Brain pericyte (primary cell): ENCODE data around the gene SLC8A2.

Experiments used
- DNase-seq: peaks from one replicate; pipeline ENCODE4 v3.0.0-alpha.2; 2012; ENCODE audit warnings: low read depth, low spot score

The SLC8A2 gene

DNA sequence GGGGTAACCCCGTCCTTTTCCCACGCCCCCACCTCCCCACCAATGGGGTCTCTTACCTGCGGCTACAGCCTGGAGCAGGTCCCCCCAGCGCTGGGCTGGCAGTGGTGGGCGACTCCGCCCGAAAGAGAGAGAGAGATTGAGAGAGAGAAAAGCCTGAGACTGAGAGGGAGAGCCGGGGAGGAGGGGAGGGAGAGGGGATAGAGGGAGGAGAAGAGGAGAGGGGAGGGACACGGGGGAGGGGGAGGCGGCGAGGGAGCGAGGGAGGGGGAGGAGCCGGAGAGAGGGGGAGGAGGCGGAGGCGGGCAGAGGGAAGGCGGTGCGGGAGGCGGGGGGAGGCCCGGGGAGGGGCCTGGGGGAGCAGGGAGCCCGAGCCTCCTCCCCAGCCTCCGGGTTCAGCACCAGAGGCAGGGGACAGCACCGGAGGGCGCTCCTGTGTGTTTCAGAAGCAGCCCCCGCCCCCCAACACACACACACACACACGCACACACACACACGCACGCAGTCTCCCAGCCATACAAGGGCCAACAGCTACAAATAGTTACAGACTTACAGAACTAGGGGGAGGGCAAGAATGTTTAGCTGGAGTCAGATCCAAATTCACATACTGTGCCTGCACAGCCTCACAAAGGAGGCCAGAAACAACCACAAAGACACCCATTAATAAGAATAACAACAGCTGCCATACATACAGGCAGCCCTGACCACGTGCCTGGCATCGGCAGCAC lies at the start of gene SLC8A2:
Gene SLC8A2 (minus strand): TSS at position 161 of the 725 bp plus-strand sequence. CDS start 5,490 bp downstream, outside the sequence.
- peak; percentile 20 for DNase-seq

DNA sequence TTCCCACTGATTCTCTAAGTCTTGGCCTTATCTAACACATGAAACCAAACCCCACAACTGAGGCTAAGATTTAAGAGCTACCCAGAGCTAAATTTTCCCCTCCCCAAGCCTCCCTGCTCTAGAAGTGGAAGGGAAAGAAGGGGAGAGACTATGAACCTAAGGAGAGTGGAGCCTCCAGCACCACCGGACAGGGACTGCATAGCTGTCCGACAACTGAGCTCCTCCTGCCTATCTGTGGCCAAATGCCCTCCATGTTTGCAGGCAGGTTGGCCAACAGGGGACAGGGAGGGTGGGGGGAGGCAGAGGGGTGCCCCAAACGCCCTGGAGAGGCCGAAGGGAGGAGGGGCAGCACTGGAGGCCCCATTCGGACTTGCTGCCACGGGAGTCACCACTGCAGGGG lies 49.1 kb upstream of the SLC8A2 start:
- DNase-seq = no peak

GRCh38 chr19:47520343-47520806 lies 48.7 kb upstream of the SLC8A2 start:
- DNase-seq = no peak

DNA sequence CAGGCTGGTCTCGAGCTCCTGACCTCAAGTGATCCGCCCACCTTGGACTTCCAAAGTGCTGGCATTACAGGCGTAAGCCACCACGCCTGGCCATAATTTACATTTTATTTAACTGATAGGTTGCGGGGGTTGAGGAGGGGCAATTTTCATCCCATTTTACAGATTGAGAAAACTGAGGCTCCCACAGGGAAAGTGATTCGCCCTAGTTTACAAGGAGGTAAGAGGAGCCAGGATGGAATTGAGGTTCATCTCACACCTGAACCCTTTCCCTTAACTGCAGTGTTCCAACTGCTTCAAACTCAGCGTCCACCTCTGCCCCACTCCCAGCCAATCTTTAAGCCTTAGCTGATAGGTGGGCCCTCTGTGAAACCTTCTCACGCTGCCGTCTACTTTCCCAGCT lies 47.2 kb upstream of the SLC8A2 start:
- no peak for DNase-seq

- DNase-seq = no peak
Measured at GRCh38 chr19:47518139-47518538, 46.4 kb upstream of the SLC8A2 start.

GRCh38 chr19:47514869-47515588 lies 43.3 kb upstream of the SLC8A2 start, which contains the start of gene NAPA:
Gene NAPA, minus strand, starts transcription at chr19:47515063. Its CDS starts 123 bp downstream, at chr19:47514940.
- DNase-seq = peak; percentile 100

GRCh38 chr19:47514151-47514868 lies 42.6 kb upstream of the SLC8A2 start:
- DNase-seq = no peak

DNA sequence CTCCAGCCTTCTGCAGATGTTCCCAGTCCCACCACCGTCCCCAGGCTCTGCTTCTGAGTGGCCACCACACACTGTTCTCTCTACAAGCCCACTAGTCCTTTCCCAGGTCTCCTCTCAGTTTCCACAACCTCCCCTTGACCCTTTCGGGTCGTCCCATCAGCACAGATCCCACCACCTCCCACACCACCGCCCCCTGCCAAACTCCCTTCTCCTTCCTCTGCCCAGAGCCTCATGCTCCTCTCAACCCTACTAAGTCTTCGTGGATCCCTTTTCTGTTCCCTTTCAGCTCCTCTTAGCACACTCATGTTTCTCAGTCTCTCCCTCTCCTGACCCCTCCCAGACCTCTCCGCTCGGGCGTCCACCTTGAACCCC lies 41.2 kb upstream of the SLC8A2 start:
- no peak for DNase-seq

DNA sequence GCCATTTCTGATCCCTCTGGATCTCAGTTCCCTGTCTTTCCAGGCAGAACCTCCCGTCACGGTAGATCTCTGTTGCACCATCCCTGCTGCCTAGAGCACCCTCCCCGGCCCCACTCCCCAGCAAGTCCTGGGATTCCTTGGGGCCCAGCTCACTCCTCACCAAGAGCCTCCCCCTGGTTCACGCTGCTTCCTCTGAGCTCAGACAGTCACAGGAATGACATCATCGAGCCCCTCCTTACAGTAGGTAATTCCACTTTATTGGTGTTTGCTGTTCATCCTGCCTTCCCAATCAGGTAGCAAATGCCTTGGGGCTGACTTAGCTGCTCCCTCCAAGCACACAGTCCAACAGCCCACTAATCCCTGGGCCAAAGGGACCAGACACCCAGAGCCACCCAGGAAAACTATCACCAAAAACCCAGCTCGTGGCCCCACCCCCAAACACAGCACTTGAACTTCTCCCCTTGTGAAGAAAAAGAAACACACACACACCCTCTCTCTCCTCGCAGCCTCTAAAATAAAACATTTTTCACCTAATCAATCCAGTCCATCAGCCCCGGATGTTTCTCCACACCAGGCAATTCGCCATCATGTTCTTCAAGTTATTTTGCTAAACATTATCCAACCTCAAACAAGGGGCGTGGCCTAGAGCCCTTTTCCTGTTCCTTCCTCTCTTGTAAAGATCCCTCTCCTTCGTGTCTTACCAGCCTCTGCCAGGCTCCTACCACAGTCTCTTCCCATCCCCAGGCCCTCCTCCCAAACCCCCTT lies 40.7 kb upstream of the SLC8A2 start:
- DNase-seq = no peak

DNA sequence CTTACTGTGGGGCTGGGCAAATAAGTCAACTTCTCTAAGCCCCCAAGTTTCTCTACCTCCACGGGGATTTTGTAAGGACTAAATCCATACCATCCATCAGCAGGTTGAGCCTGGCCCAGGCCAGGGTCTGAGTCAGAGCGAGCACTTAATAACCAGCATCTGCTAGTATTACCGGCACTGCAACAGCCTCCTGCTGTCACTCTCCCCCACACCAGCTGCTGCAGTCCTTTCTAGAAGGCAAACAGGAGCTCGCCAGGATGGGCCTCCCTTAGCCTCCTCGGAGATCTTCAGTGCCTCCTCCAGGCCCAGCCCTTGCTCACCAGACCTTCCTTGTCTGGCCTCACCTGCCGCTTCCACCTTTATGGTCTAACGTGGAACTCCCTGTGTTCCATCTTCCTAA lies 40.0 kb upstream of the SLC8A2 start:
- no peak for DNase-seq

DNA sequence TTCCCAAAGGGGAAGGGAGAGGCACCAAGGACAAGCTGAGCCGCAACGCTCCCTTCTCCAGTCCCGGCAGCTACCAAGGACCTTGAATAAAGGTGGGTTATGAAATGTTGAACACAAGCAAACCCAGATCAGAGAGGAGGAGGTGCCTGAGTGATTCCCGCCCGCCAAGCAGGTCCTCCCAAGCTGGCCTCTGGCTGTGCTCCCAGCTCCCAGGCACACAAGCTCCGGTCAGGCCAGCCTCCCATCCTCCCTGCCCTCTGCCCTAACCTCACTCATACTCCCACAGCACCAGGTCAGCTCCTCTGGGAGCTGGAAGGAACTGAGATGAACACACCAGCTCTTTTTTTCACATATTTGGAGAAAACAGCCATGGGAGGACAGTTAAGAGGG lies 39.4 kb upstream of the SLC8A2 start:
- DNase-seq = no peak

DNA sequence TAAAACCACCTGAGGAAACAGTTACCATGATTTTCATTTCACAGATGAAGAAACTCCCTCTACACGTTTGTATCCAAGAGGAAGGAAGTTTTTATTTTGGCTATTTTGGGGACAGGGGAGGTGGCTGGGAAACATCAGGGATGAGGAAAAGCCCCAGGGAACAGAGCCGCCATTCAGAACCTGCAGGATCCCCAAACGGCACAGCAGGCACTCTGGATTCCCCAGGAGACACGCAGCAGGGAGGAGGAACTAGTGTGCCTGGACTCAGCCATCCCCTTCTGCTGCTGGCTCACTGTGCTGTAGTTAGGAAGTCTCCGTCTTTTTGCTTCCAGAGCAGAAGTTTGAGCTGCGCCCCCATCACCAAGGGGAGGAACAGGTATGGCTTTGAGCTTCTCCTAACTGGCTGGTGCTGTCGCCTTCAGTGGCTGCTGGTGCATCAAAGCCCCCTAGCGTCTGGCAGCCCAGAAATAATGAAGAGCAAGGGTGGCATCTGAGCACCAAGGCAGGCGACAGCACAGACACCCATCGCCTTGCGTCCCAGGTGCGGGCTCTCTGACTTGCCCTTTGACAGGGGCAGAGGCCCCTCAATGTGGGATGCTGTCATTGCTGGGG lies 38.9 kb upstream of the SLC8A2 start:
- DNase-seq = no peak

DNA sequence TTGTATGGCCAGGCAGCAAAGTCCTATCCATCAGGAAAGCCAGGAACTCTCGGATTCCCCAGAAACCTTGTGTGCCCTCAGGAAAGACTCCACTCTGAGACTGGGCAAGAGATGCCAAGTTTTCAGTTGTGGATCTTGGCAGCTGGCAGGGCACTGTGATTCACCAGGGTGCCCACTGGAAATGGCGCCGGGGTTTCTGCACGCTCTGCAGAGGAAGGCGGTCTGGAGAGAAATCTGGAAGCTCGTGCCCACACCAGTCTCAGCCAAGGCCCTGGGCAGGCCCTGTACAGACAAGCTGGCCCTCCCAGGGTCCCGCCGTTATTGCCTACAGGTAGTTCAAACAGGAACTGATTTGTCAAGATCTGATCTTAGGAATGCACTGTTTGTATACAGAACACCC lies 38.3 kb upstream of the SLC8A2 start:
- no peak for DNase-seq

GRCh38 chr19:47509170-47509847 lies 37.6 kb upstream of the SLC8A2 start:
- no peak for DNase-seq

DNA sequence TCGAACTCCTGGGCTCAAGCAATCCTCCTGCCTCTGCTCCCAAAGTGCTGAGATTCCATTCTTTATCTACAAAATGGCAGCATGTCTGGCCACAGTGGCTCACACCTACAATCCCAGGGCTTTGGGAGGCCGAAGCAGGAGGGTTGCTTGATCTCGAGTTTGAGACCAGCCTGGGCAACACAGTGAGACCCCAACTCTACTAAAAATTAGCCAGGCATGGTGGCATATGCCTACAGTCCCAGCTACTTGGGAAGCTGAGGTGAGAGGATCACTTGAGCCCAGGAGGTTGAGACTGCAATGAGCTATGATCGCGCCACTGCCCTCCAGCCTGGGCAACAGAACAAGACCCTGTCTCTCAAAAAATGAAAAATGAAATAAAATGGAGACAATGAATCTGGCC lies 37.0 kb upstream of the SLC8A2 start:
- DNase-seq = no peak

DNA sequence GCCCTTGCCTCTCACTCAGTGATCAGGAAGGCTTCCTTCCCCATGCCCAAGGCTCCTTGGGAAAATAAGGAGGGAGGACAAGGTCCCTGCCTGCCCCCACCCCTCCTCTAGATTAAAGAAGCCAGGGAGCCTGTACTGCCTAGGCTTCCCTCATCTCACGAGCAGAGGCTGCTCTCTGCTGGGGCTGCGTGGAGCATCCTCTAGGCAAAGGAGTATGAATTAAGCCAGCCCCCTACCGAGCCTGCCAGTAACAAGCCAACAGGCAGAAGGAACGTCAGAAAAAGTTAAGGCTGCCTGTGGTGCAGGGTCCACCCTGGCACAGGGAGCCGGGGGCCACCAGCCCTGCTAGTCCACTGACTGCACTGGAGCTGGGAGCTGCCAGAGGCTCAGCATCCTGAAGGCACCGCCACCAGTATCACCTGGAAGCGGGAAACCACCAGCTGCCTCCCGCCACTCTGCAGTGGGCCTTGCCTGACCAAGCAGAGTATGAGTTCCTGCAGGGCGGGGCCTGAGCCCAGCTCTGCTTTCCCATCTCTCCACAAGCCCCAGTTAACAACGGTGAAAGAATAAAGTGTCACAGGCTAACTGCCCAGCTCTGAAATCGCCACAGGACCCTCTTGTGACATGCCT lies 36.3 kb upstream of the SLC8A2 start:
- DNase-seq = no peak

- no peak for DNase-seq
Measured at GRCh38 chr19:47507012-47507411, 35.3 kb upstream of the SLC8A2 start.

- DNase-seq = no peak
Measured at GRCh38 chr19:47506459-47506858, 34.8 kb upstream of the SLC8A2 start.

- no peak for DNase-seq
Measured at GRCh38 chr19:47505506-47505905, 33.8 kb upstream of the SLC8A2 start.

DNA sequence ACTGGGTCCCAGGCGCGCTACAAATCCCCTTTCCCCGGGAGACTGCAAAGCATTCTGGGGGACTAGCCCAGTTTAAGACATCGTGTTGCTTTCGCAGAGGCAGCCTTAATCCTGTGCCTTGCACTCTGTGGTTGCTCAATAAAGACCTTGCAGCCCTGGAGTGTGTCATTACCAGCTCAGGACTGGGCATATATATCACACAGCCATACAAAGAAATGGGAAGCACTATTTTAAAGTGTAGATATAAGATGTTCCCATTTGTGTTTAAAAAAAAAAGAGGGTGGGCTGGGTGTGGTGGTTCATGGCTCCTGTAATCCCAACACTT lies 32.1 kb upstream of the SLC8A2 start:
- no peak for DNase-seq
